HG03439 (cell line): ENCODE results near the gene ANKRD55.
"Not testable (repeated sequence)": the region's sequence is repeated elsewhere in the genome, so short reads cannot be mapped to it uniquely, and the experiment has no call there.

Source experiments
- ATAC-seq: cut with Tn5 transposase; IDR thresholded peaks from one replicate; pipeline ENCODE4 v1.9.1; 2021; ENCODE audit warnings: mild to moderate bottlenecking, moderate library complexity; ENCODE audit not compliant: unreplicated experiment

Gene ANKRD55

DNA sequence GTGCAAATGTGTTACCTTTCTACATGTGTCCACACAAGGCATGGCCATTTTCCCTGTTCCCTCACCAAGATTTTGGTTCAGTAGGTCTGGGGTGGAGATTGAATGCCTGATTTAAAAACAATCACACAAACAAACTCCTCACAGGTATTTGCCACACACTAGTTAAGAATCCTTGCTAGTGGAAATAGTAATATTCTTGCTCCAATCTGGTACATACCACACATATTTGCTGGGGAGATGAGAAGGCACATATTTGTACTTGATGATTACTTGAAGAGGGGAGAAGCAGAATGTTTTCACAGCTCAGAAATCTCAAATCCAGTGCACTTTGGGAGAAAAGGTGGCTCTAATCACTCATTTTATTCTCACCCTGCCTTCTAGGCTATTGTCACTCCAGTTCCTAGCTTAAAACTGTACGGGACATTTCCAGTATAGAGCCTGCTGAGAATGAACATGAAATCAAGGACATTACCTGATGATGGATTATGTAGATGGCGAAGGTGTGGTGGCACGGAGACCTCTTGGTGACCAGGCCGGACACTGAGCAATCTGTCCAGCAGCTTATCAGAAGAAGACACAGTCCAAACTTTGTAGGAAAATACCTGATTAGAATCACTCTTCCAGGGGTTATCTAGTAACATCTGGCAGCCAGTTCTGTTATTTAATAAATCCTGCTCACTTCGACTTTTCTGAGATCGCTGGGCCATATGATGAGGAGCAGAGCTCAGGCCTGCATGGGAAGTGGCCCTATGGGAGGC is 122.3 kb downstream of the ANKRD55 start:
- no peak for ATAC-seq

- no peak for ATAC-seq
Observed at GRCh38 chr5:56108246-56108645, 124.9 kb downstream of the ANKRD55 start.

GRCh38 chr5:56106837-56107236 is 126.3 kb downstream of the ANKRD55 start:
- ATAC-seq: no peak

DNA sequence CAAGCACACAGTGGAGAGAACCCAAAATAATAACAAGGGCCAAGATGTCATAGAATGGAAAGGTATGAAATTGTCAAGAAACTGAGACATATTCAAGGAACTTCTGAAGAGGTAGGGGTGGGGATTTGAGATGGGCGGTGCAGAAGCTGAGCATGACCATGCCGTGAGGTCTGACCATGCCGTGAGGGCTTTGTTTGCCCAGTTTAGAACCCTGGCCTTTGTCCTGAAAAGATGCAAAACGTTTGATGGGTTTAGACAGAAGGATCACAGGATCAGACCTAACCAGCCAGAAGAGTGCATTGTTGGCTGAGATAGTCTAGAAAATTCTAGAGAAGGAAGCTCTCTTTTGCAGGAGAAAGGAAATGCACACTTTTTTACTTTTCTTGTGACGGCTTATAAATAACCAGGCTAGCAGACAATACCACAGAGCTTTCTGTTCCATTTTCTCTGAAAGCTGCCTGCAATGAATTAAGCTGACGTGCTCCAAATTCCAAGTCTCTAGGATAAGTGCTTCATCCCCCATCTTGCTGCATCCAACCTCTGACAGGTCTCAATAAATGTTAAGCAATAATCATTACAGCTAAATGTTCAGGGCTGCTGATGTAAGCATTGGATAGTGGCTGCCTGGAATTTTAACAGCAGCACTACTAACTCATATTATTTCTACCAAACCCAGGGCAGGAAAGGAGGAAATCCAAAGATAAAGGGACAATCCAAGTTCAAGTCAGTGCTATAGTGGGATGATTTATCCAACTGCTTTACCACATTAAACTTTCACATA is 127.4 kb downstream of the ANKRD55 start:
- ATAC-seq: no peak

DNA sequence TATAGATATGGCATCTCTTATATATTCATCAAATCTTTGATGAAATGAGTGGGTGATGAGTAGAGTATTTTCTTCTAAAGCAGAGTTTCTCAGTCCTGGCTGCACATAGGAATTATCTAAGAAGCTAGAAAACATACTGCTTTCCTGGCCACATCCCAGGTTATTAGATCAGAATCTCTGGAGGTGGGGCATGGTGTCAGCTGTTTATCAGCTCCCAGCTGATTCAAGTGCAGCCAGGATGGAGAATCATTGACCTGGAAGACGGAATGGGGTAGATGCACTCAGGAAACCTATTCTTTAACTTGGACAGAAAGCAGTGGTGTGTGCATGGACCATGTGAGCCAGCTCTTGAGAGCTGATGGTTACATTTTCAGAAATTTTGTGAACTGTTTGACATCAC is 130.2 kb downstream of the ANKRD55 start:
- no peak for ATAC-seq

DNA sequence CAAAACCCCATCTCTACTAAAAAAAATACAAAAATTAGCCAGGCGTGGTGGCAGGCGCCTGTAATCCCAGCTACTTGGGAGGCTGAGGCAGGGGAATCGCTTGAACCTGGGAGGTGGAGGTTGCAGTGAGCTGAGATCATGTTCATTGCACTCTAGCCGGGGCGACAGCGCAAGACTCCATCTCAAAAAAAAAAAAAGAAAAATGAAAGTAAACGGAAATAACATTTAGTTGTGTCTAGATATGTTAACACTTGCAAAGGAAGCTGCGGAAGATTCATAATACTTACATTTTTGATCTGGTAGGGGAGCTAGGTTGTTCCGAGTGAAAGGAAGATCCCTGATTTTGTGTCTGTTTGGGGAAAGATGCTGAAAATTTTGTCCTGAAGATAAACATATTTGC is 130.9 kb downstream of the ANKRD55 start:
- not testable (repeated sequence) for ATAC-seq

DNA sequence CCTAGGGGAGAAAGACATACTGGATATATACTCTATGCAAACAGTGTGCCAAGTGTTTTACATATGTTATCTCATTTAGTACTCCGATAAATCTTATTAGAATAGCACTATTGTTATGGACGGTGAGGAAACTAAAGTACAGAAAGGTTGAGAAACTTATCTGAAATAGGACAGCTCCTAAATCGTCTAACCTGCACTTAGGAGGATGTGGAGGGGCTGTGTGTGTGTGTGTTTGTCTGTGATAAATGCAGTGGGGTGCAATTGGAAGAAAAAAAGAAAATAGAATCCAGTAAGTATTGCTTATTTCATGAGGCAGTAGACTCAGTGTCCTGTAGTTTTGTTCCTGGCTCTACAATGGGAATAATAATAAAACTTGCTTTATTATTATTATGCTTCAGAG is 131.9 kb downstream of the ANKRD55 start:
- ATAC-seq: no peak

- ATAC-seq: no peak
Observed at GRCh38 chr5:56100439-56101176, 132.5 kb downstream of the ANKRD55 start.

- no peak for ATAC-seq
Observed at GRCh38 chr5:56099346-56099745, 133.8 kb downstream of the ANKRD55 start.

- ATAC-seq: no peak
Observed at GRCh38 chr5:56097055-56097454, 136.1 kb downstream of the ANKRD55 start.

DNA sequence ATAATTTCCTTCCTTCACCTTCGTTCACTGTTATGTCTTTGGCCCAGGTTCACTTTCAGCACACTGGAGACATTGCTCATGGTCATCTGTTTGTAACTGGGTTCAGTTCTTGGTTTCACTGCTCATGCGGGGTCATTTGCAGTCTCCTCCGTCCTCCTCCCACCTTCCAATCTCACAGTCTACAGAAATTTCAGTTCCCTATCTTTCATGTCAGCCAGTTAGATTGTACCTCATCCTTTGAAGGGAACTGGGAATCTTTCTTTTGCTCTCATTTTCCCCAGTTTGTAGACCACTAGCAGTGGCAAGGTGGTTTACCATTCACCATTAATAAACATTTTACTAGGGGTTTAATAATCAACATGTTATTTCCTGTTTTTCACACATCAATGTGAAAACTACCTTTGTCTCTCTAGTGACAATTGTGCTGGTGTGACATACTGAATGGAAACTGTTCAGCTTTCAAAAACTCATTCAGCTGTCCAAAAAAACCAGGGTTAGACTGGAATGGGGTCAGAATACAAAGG is 137.5 kb downstream of the ANKRD55 start:
- ATAC-seq: peak; percentile 72

DNA sequence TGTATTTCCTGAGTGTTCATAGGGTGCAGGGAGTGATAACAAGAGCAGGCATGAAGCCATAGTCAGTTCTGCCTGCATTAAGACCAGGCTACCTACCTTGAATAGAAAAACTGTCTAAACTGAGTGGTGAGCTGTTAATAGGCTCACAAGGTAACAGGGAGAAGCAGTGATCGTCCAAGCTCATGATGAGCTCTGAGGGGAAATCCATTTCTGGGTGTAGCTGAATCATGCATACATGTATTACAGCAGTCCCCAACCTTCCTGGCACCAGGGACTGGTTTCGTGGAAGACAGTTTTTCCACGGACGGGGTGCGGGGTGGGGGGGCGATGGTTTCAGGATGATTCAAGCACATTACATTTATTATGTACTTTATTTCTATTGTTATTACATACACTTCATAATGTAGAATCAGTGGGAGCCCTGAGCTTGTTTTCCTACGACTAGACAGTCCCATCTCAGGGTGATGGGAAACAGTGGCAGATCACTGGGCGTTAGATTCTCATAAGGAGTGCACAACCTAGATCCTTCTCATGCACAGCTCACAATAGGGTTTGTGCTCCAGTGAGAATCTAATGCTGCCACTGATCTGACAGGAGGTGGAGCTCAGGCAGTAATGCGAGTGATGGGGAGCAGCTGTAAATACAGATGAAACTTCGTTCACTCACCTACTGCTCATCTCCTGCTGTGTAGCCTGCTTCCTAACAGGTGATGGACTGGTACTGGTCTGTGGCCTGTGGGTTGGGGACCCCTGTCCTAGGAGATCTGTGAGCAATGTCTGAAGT is 138.4 kb downstream of the ANKRD55 start:
- peak; percentile 14 for ATAC-seq

DNA sequence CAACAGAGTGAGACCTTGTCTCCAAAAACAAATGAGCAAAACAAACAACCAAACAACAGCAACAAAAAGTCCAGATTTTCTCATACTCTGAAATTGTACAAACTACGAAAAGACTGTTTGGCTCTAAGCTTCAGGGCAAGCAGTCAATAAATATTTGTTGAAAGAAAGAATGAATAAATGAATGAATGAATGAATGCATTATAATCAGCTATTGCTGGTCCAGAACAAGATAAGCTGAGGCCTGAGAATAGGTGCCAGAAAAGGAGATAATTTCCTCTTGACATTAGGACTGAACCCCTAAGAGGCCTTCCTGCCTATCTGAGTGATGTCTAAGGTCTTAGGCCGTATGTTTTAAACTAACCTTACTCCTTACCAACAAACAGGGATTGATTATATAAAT is 139.2 kb downstream of the ANKRD55 start:
- no peak for ATAC-seq

DNA sequence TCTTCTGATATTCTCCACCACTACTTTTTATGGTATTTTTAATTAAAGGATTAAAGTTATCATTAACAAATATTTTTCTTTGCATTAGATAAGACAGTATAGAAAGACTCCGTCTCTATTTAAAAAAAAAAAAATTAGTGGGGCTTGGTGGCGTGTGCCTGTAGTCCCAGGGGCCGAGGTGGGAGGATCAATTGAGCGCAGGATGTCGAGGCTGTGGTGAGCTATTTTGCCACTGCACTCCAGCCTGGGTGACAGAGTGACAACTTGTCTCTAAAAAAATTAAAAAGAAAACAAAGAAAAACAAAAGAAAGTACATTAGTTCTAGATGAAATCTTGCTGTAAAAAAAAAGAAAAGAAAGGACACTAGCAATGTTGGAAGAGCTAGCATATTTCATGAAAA is 141.0 kb downstream of the ANKRD55 start:
- no peak for ATAC-seq

DNA sequence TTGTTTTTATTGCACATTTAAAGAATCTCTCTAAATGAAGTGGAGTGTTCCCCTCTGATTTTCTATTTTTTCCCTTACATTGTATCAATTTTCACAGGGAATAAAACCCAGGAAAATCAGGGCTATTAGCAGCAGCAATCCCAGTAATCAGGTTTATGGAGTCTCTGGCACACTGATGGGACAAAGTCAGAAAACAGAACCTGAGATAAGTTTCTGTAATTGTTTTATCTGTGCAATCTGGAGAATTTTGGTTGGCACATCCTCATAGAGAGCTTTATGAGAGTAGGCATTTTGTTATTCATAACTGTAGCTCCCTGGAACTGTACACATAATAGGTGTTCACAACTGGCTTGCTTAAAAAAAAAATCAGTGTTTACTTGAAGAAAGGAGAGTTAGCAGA is 141.5 kb downstream of the ANKRD55 start:
- no peak for ATAC-seq

GRCh38 chr5:56090793-56091460 is 142.2 kb downstream of the ANKRD55 start:
- no peak for ATAC-seq

DNA sequence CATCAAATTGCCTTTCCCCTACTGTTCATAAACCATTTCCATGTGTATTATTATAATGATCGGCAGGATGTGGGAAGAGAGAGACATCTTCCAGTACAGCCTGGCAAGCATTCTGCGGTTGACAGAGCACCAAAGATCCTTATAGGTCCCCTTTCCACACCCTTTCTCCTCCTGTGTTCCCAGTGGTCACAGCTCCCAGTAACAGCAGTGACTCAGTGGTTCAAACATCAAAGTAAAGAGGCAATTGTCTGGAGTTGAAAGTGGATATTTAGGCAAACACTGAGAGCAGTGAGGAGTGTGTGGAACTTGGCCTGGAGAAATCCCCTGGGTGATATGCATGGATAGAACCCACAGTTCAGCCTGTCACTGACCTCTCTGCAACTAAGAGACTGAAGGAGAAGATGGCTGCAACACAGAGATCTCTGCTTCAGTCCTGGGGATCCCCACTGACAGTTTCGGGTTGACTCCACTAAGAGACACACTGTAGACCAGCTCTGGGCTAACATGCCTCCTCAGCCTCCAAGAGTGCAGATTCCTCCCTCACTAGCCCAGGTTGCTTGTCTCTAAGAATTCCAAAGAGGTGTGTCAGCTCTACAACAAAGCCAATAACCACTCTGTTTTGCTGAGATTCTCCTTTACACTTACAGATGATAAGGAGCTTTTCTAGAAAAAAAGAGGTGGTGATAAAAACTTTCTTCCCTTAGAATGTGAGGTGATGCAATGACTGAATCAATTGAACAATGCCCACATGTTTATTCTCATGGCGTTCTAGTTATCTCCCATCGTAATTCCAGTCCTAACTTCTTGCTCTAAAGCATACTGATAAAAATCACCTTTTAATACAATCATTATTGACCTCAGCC is 143.9 kb downstream of the ANKRD55 start:
- peak; percentile 85 for ATAC-seq

DNA sequence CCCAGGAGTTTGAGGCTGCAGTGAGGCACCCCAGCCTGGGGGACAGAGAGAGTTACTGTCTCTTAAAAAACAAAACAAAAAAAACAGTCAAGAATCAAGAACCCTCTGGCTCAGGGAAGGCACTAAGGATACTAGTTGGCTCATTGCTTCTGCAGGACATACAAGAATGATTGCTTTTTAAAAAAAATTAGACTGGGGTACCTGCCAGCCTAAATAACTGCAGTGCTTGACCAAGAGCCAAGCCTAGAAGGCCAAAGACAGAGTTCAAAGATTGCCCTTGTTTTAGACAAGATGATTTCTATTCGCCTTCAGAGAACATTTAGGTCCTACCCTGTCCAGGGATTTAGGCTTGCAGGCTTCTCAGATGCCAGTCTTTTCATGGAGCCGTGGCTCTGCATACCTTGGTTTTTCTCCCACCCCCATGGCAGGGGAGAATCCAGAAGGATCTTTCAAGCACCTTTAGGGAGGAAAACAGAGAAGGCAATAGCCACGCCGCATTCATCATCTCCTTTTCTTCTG is 144.6 kb downstream of the ANKRD55 start:
- ATAC-seq: no peak

DNA sequence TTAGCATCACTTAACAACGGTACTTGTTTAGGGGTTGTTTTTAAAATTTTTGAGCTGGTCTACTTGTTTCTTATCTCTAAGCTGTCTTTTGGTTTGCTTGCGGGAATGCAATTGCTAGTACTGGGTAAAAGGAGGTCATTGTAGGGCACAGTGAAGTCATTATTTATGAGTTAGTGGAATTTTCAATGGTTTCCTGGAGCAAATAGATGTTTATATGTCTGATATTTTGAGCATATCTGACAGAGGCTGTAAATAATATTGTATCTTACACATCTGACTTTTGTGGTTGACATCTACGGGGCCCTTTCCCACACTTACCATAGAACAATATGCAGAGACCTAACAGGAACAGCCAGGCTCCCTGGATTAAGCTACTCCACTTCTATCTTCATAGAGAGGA is 147.9 kb downstream of the ANKRD55 start:
- ATAC-seq: no peak
